ENCODE measurements around the gene DUSP7.

The DUSP7 gene

GRCh38 chr3:52063026-52063723 is 6.8 kb upstream of the DUSP7 start:
- DNase-seq (ENCODE audit: low read depth, low spot score): no peak
- in situ Hi-C loops (cut with HindIII; ENCODE audit: low sequenced_read_pairs): no loop called here
- no peak overlapping the region for H3K4me3 ChIP-seq (ENCODE audit: low read depth, low read length)
- TF ChIP-seq CTCF (IDR thresholded peaks at IDR 0.05; ENCODE audit: low read depth, low read length): no peak

GRCh38 chr3:52062505-52062904 is 6.1 kb upstream of the DUSP7 start:
- peak; percentile 91 for DNase-seq (ENCODE audit: low read depth, low spot score)
- in situ Hi-C loops (cut with HindIII; ENCODE audit: low sequenced_read_pairs): no loop called here
- no peak for TF ChIP-seq CTCF (IDR thresholded peaks at IDR 0.05; ENCODE audit: low read depth, low read length)
- no peak overlapping the region for H3K4me3 ChIP-seq (ENCODE audit: low read depth, low read length)

GRCh38 chr3:52061121-52061910 is 4.9 kb upstream of the DUSP7 start:
- no peak overlapping the region for H3K4me3 ChIP-seq (ENCODE audit: low read depth, low read length)
- in situ Hi-C loops (cut with HindIII; ENCODE audit: low sequenced_read_pairs): no loop called here
- no peak for DNase-seq (ENCODE audit: low read depth, low spot score)
- no peak for TF ChIP-seq CTCF (IDR thresholded peaks at IDR 0.05; ENCODE audit: low read depth, low read length)

GRCh38 chr3:52059781-52060180 is 3.4 kb upstream of the DUSP7 start:
- no peak overlapping the region for H3K4me3 ChIP-seq (ENCODE audit: low read depth, low read length)
- in situ Hi-C loops (cut with HindIII; ENCODE audit: low sequenced_read_pairs): no loop called here
- TF ChIP-seq CTCF (IDR thresholded peaks at IDR 0.05; ENCODE audit: low read depth, low read length): no peak
- DNase-seq (ENCODE audit: low read depth, low spot score): no peak

GRCh38 chr3:52057812-52058495 is 1.6 kb upstream of the DUSP7 start:
- peak overlapping the region; percentile 46 for H3K4me3 ChIP-seq (ENCODE audit: low read depth, low read length)
- TF ChIP-seq CTCF (IDR thresholded peaks at IDR 0.05; ENCODE audit: low read depth, low read length): no peak
- no peak for DNase-seq (ENCODE audit: low read depth, low spot score)
- in situ Hi-C loops (cut with HindIII; ENCODE audit: low sequenced_read_pairs): no loop called here

GRCh38 chr3:52056968-52057811 is 819 bp upstream of the DUSP7 start:
- H3K4me3 ChIP-seq (ENCODE audit: low read depth, low read length): peak overlapping the region; percentile 58
- in situ Hi-C loops (cut with HindIII; ENCODE audit: low sequenced_read_pairs): no loop called here
- TF ChIP-seq CTCF (IDR thresholded peaks at IDR 0.05; ENCODE audit: low read depth, low read length): no peak
- DNase-seq (ENCODE audit: low read depth, low spot score): peak; percentile 99
